Muscle of arm (tissue), 12 donors: Measurements from ENCODE around the gene CRYBG1. TPM values are rescaled to one million over a fixed set of nuclear protein-coding genes. Genes with fewer than 3 reads are reported as not detected.
A peak's percentile ranks its signal among the peaks of the same experiment; 100 is the strongest.

Experiments
- DNase-seq: peaks from one replicate; pipeline ENCODE4 v3.0.0-alpha.2; 2013
- polyA plus RNA-seq, 12 donors: library from polyadenylated mRNA; unstranded; fragments of 120-200 nt; gene quantifications; one replicate each; pipeline ENCODE4 v1.2.1, GENCODE V29; 2013; ENCODE audit not compliant: insufficient read length in 12 of 12

The CRYBG1 gene
- polyA plus RNA-seq, 12 donors: 2.1 to 14.0 (median 3.2) TPM; not detected in 1

DNA sequence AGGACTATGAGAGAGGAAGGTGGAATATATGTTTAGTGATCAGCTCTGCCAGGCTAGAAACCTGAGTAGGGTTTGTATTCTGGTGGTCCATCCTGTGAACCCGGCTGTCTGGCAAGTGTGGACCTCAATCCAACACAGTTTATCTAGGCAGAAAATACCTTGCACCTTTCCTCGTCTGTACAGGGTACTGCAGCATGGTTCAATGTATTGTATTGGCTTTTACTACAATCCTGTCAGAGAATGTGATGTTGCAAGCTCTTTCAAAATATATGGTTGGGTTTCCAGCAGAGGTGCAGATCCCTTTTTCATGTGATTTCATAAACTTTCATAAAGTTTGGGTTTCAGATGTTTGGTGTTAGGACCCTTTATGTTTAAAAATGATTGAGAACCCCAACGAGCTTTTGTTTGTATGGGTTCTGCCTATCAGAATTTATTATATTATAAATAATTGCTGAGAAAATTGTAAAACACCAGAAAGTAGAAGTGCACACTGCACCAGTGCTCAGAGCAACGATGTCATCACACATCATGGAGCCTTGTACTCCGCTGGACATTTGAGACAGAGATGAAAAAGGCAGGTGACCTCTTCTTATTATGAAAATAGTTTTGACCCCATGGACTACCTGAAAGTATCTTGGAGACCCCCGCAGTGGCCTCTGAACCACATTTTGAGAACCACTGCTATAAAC is 162.2 kb downstream of the CRYBG1 start:
- DNase-seq: no peak

- no peak for DNase-seq
Observed at GRCh38 chr6:106525107-106525881, 164.8 kb downstream of the CRYBG1 start.

DNA sequence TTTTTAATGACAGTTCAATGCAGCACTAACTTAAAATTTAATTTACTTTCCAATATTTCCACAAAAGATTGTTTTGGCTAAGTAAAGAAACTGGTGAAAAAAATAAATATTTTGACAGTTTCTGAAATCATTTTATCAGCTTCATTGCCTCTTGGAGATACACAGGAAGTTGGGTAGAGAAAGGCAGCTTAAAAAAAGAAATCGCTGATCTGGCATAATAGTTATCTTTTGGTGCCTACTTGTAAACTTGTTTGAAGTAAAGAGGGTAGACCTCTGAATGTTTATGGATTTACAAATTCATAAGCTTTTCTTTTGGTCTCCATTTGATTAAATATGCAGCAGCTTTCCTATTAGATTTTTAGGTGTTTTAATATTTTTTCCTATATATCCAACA is 165.4 kb downstream of the CRYBG1 start:
- no peak for DNase-seq

GRCh38 chr6:106527117-106527516 is 166.6 kb downstream of the CRYBG1 start:
- DNase-seq: no peak

GRCh38 chr6:106527979-106528378 is 167.5 kb downstream of the CRYBG1 start:
- DNase-seq: no peak

- no peak for DNase-seq
Observed at GRCh38 chr6:106528521-106528920, 168.0 kb downstream of the CRYBG1 start.

DNA sequence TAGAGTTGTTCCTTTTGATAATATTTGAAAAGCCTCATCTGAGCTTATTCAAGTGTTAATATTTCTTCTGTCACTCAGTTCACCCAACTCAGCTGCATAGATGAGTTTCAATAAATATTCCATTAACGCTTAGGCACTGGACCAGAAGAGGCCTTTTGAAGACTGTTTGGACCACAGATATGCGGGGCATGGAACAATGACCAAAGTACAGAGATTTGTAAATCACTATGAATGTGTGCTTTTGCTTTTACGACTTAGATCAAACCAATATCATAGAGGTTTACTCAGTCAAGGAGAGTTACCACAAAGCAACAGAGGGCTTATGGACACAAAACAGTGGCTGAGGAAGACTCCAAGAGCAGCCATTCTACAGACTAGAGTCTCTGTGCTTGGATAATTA is 168.9 kb downstream of the CRYBG1 start:
- DNase-seq: no peak

- DNase-seq: no peak
Observed at GRCh38 chr6:106530026-106530425, 169.5 kb downstream of the CRYBG1 start.

DNA sequence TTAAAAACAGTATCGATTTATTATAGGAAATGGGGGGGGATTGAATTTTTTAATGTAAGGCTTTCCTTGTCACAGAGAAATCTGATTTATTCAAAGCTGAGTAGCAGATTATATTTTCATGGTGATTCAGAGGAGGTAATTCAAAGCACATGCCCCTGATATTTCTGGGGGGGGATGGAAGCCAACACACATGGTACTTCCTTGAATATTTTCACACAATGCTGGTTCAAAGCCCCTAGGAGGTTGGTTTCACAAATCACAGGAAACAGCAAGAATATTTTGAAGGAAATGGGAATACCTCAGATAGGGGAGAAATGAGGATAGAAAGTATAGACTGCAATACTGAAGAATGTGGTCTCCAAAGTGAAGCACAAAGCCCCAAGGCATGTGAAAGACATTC is 170.0 kb downstream of the CRYBG1 start:
- no peak for DNase-seq

DNA sequence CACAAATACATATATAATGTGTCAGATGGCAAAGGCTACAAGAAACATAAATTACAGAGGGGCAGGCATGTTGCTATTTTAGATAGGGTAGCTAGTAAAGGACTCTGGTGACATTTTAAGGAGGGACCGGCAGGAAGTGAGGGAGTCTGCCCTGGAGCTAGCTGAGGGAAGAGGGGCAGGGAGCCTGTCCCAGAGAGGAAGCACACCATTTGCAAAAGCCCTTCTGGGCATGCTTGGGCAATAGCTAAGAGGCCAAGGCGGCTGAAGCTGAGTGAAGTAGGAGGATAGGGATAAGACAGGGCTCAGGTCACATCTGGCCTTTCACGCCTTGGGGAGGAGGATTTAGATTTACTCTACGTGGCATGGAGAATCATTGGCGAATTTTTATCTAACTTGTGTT is 172.5 kb downstream of the CRYBG1 start:
- no peak for DNase-seq

- DNase-seq: no peak
Observed at GRCh38 chr6:106534004-106534403, 173.5 kb downstream of the CRYBG1 start.

- DNase-seq: no peak
Observed at GRCh38 chr6:106534564-106534982, 174.1 kb downstream of the CRYBG1 start.

- no peak for DNase-seq
Observed at GRCh38 chr6:106535012-106535411, 174.5 kb downstream of the CRYBG1 start.

DNA sequence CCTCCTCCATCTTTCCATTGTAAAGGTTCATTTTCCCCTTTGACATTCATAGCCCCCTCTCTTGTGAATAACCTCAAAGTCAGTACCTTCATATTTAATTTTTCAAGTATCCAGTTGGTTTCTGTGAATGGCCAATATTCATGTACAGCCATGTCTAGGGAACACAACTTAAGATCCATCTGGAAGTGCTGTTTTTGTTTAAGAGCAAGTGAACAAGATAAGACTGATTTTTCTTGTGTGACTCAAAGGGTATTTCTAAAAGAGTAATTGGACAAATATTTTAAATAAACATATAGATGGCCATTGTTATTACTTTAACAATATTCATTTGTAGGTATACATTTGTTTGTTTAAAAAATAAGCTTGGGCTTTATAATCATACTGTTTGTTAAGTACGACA is 175.8 kb downstream of the CRYBG1 start:
- no peak for DNase-seq

GRCh38 chr6:106536851-106537250 is 176.3 kb downstream of the CRYBG1 start:
- DNase-seq: no peak

DNA sequence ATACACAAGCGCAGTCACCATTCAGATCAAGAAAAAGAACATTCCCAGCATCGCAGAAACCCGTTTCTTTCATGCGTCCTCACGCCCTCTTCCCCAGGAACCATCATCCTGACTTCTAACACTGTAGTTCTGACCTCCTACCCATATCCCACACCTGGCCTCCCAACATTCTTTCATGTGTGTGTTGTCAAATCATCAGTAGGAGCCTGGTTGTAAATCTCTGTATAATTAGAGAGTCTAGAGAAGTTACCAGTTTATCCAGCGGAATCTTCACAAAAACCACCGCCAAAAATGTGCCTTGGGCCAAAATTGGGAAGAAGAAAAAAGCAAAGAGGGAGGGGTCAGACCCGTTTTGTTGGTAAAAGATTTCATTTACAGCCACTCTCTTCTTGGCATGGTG is 177.1 kb downstream of the CRYBG1 start:
- DNase-seq: no peak

DNA sequence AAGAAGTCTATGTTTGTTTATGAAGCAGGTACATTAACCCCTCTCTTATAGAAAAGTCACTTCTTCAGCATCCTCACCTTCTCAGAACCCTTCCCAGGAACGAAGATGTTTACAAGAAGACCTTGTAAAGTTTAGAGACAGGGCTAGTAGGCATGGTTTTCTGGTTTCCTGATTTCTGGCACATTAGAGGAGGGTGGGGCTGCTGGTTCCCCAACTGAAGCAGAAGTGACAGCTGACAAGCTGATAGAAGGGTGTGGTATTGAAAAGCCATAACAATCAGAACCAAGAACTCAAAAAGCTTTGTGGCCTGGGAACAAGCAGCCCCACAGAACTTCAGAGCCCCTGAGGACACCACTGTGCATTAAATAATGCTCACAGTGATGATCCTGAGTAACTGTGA is 177.6 kb downstream of the CRYBG1 start:
- DNase-seq: no peak

DNA sequence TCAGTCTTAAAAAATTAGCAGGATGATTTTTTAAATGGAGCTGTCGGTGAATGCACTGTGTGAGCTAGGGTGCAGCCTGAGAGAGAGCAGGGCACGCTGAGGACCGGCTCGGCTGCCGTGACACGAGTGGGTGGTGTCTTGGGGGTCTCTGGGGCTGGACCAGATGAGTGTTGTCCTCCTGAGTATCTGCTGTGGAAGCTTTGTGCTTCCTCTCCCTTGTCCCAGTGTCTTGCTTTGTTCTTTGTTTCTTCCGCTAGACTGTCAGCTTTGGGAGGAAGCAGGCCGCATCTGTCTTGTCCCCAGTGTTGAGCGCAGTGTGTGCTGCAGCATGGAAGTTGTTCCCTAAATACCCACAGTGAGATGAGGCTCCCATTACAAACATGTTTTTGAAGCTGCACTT is 179.4 kb downstream of the CRYBG1 start:
- DNase-seq: no peak

GRCh38 chr6:106540432-106540831 is 179.9 kb downstream of the CRYBG1 start:
- no peak for DNase-seq

- DNase-seq: no peak
Observed at GRCh38 chr6:106540907-106541306, 180.4 kb downstream of the CRYBG1 start.

DNA sequence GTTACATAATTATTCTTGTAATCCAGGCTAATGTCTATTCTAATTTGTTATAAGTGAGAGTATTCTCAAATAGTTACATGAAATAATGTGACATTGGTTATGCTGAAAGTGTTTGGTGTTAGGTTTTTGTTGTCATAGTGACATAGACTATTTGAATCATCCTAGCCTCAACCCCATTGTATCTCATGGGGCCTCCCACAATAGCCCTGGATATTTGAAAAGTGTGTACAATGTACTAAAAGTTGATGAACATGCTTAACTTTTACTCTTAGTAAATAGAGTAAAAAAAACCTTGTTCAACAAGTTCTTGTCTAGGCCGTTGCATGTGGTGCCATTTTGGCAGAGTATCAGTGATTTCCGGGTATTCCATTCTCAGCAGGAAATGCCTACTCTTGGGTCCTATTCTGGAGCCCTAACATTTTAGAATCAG is 185.8 kb downstream of the CRYBG1 start:
- no peak for DNase-seq

DNA sequence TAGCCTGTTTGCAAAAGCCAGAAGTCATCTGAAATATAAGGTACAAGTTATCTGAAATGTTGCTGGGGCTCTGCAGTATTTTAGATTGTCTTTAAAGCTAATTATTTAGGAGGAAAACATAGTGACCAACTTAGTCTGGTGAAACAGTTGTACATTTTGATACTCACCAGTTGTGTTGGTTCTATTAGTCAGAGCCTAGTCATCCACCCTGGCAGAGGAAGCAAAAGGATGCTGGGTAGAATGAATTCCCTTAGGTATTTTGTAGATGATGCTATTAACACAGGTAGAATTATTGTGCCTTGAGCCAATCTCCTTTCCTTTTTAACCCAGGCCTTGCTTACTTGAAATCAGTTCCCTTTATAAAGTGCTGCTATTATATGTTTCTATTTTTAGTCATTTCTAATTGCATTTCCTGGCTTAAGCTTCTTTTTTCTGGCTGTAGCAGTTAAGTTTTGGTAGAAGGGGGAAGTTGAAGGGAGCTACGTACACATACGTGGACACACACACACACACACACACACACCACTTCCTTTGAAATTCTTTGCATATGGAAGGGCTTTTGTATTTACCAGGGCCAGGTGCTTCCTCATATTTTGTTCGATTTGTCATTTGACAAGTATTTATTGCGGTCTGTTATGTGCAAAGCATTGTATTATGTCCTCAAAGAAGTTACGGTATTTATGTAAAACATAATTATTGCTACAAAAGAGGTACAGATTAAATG is 186.3 kb downstream of the CRYBG1 start:
- DNase-seq: peak; percentile 26
